ENCODE measurements around the gene CXCL13.
"Not testable (repeated sequence)": the region's sequence is repeated elsewhere in the genome, so short reads cannot be mapped to it uniquely, and the experiment has no call there.

CXCL13 gene

DNA sequence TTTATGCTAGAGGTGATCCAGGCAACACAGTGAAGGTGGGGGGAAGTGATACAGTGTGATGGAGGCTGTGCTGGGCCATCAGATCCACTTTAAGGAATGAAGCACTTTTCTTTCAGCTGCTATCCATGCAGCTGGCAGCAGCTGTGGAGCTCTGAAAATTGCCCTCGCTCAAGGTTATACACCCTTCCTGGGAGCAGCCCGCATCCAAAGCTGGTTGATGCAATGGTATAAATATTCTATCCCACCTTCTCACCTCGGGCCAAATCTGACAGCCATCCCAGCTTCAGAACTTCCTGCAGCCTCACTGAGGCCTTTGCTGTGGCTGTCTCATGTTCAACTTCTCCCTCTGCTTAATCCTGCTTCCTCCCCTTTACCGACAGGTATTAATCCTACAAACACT, 18.6 kb downstream of the CXCL13 start:
- H3K4me3 ChIP-seq (ENCODE audit: low read length) = no peak overlapping the region
- TF ChIP-seq ZNF274 (IDR thresholded peaks at IDR 0.05; ENCODE audit: low read depth, low read length) = no peak

DNA sequence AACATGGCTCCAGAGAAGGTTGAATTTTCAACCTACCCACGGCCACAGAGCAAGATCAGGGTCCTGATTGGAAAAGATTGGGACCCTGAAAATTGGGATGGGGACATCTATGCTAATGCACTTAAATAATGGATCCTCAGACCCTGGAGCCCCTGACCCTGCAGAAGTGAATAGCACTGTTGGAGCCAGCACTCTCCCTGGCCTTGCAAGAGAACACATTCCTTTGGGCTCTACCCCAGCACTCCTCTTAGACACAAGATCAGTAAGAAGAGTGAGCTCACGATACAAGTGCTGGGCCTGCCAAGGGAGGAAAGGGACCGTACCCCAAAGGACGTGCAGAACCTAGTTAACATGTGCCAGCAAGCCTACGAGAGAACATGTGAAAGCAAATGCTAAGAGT, 19.9 kb downstream of the CXCL13 start:
- no peak for TF ChIP-seq ZNF274 (IDR thresholded peaks at IDR 0.05; ENCODE audit: low read depth, low read length)
- no peak overlapping the region for H3K4me3 ChIP-seq (ENCODE audit: low read length)

DNA sequence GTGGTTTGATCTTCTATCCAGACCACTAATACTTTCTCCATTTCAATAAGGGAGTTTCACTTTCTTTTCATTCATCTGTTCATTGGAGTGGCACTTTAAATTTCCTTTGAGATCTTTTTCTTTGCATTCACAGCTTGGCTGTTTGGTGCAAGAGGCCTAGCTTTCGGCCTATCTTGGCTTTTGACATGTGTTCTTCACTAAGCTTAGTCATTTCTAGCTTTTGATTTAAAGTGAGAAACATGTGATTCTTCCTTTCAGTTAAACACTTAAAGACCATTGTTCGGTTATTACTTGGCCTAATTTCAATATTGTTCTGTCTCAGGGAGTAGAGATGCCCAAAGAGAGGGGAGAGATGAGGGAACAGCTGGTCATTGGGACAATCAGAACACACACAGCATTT, 24.3 kb downstream of the CXCL13 start:
- TF ChIP-seq ZNF274 (IDR thresholded peaks at IDR 0.05; ENCODE audit: low read depth, low read length) = no peak
- no peak overlapping the region for H3K4me3 ChIP-seq (ENCODE audit: low read length)

DNA sequence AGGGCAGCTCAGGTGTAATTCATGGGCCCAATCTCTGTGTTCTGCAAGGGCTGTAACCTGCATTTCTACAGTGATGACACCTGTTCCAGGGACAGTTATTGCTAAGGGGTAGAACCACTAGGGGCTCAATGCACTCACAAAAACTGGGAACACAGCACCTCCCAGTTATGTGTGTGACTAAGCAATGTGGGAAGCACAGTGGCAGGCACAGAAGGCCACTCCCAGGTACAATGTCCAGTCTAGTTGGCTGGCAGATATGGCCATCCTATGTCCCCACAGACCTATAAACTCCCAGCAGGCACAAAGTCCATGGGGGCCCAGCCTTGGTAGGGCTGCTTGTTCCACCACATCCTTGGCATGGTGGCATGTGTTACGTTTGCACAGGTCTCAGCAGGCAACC, 25.7 kb downstream of the CXCL13 start:
- no peak overlapping the region for H3K4me3 ChIP-seq (ENCODE audit: low read length)
- TF ChIP-seq ZNF274 (IDR thresholded peaks at IDR 0.05; ENCODE audit: low read depth, low read length) = no peak

DNA sequence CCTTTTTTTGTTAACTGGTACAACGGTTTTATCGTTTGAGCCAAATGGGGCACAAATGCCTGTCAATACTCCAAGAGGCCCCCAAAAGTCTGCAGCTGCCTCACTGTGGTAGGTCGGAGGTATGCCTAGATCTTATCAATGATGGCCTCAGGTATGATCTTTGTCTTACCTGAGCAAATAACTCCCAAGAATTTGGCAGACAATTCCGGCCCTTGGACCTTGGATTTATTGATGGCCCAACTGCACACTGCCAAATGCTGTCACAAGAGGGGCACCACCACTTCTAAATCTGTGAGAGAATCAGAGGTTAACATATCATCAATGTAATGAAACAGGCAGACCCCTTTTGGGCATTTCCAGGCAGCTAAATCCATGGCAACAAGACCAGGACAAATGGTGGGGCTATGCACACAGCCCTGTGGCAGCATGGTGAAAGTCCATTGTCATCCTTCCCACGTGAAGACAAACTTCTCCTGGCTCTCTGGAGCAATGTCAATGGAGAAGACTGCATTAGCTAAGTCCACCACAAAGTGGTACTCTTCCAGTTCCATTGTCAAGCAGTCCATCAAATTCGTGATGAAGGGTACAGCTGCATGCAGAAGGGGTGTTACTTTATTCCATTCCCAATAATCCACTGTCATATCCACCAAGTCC, 28.6 kb downstream of the CXCL13 start:
- H3K4me3 ChIP-seq (ENCODE audit: low read length) = no peak overlapping the region
- TF ChIP-seq ZNF274 (IDR thresholded peaks at IDR 0.05; ENCODE audit: low read depth, low read length) = no peak

DNA sequence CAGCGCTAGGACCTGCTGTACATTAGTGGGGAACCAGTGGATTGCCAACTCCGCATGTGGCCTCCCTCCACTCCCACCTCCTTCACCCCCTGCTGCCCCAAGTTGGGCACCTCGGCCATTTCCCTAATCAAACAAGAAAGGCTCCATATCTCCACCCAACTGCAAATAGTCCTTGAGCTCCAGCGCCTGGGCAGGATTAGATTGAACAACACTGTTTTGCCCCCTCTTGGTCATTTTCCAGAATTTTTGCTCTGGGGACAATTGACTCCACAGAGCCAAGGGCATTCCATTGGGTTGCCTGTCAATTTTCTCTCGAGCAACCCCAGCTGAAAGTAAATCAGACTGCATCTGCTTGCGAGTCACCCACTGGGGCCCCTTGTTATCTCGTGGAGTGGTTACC, 29.6 kb downstream of the CXCL13 start:
- TF ChIP-seq ZNF274 (IDR thresholded peaks at IDR 0.05; ENCODE audit: low read depth, low read length) = no peak
- H3K4me3 ChIP-seq (ENCODE audit: low read length) = no peak overlapping the region

DNA sequence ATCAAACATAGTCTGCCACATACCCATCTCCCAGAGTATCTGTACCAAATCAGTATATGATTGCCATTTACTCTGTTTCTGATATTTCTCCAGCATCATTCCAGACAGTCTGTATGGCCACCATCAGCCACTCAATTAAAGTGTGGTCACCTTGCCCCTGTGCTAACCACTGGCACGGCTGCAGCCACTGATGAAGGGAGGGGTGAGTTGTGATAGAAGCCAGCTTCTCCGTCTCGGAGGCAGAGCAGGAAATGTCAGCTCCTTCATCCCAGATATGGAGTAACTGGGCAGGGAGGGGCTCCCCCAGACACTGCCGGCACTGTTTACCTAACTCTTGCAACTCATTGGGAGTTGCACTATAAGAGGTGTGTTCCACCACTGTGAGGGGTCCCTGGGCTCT, 30.3 kb downstream of the CXCL13 start:
- no peak overlapping the region for H3K4me3 ChIP-seq (ENCODE audit: low read length)
- no peak for TF ChIP-seq ZNF274 (IDR thresholded peaks at IDR 0.05; ENCODE audit: low read depth, low read length)

DNA sequence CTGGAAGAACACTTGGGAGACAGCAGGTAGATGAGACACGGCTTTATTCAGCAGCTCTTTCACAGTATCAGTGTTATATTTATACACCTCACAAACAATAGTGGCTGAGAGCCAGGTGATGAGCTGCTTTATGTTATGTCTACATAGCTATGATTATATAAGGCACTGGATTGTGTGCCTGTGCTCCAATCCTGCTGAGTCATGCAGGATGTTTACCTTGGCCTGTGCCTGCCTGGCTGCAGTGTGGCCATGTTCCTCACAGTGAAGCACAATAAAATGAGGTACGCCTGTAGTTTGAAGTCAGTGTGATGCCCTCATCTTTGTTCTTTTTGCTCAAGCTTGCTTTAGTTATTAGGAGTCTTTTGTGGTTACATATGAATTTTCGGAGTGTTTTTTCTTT, 31.3 kb downstream of the CXCL13 start:
- TF ChIP-seq ZNF274 (IDR thresholded peaks at IDR 0.05; ENCODE audit: low read depth, low read length) = no peak
- no peak overlapping the region for H3K4me3 ChIP-seq (ENCODE audit: low read length)

DNA sequence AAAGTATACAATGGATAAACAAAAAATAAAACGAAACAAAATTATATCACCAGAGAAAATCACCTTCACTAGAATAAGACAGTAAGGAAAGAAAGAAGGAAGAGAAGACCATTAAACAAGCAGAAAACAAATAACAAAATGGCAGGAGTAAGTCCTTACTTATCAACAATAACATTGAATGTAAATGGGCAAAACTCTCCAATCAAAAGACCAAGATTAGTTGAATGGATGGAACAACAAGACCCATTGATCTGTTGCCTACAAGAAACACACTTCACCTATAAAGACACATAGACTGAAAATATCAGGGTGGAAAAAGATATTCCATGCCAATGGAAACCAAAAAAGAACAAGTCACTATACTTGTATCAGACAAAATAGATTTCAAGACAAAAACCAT, 38.4 kb downstream of the CXCL13 start:
- not testable (repeated sequence) for H3K4me3 ChIP-seq (ENCODE audit: low read length)

DNA sequence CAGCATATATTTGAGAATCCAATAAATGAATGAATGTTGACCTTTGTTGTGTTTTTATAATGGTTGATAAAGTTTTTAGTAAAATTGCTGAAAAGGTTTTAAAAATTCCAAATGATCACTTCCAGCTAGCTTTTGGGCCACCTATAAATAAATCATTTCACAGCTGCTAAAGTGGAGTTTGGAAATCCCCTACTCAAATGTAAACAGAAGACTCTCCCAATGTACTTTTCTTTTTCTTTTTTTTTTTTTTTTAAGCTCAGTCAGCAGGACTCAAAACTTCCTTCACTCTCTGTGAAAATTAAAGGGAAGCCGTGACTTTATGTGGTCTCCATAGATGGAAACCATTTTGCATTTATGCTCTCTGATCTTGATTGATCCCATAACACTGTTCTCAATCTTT, 45.2 kb downstream of the CXCL13 start:
- H3K4me3 ChIP-seq (ENCODE audit: low read length) = no peak overlapping the region
- TF ChIP-seq ZNF274 (IDR thresholded peaks at IDR 0.05; ENCODE audit: low read depth, low read length) = no peak

DNA sequence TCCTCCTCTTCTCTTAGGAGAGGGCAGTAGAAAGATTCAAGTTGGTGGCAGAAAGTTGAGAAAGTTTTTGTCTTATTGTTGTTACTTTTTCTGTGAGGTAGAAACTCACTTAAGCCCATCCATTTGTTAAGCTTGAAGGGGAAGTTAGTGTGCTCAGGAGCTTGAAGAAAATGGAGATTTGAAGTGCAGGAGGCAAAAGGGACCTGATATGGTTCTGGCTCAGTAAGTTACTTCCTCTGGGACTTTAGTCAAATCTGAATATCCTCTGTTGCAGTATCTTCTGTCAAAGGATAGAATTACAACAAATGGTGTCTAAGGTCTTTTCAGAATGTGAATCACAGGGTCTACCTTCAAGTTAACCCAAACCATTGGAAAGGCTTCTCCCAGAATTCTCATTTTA, 46.2 kb downstream of the CXCL13 start:
- no peak for TF ChIP-seq ZNF274 (IDR thresholded peaks at IDR 0.05; ENCODE audit: low read depth, low read length)
- H3K4me3 ChIP-seq (ENCODE audit: low read length) = no peak overlapping the region

DNA sequence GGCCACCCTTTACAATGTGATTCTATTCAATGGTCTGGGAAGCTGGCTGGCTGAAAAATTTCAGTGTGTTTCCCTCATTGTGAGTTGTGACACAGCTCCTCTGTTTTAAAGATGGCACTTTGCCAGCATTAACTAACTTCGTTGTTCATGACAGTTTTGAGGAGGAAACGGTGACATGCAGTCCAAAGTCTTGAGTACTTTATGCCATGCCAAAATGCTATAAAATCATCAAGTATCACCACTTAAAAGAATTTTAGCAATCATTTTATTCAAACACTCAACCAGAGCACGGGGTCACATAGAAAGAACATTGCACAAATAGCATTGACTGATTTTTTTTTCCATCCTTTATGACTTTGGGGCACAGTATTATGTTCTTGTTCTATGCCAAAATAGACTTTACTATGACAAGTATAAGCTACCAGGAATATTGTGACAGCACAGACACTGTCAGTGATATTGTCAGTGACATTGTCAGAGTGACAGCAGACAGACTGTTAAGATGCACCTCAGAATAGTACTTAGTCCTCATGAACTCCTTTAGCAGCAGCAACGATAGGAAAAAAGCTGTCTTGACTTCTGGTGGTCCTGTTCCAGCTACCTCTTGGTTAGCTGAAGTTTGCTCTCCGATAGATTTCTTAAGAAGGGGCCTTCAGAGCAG, 46.7 kb downstream of the CXCL13 start:
- H3K4me3 ChIP-seq (ENCODE audit: low read length) = no peak overlapping the region
- no peak for TF ChIP-seq ZNF274 (IDR thresholded peaks at IDR 0.05; ENCODE audit: low read depth, low read length)

DNA sequence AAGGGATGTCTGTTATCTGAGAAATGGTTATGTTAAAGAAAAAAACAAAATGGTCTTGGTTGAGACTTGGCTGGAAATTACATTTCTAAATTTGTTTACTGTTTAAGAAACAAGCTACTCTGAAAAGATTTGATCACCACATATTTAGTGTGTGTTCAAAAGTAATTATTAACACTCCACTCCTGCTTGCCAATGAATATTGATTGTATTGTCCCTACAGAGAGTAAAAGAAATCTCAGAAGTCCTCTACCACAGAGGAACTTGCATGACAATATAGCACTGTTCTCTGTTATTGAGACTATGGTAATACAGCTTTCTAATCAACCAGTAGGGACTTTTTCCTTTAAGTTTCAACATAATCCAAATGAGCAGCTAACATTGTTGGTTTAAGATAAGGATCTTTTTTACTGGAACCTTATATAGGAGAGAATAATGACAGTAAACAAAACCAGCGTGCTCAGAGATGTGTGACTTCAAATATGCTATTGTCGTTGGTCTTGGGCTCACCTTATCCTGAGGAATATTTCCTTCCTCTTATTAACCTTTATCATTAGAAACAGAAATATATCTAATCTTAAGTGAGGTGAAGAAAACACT, 47.6 kb downstream of the CXCL13 start:
- no peak overlapping the region for H3K4me3 ChIP-seq (ENCODE audit: low read length)
- TF ChIP-seq ZNF274 (IDR thresholded peaks at IDR 0.05; ENCODE audit: low read depth, low read length) = no peak

DNA sequence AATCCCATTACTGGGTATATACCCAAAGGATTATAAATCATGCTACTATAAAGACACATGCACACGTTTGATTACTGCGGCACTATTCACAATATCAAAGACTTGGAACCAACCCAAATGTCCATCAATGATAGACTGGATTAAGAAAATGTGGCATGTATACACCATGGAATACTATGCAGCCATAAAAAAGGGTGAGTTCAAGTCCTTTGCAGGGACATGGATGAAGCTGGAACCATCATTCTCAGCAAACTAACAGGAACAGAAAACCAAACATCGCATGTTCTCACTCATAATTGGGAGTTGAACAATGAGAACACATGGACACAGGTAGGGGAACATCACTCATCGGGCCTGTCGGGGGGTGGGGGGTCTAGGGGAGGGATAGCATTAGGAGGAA, 54.7 kb downstream of the CXCL13 start:
- not testable (repeated sequence) for H3K4me3 ChIP-seq (ENCODE audit: low read length)

Measured in GM08714 (cell line).